GM19043 (cell line): ENCODE data around the gene GLTP.
"Not testable (repeated sequence)": the region's sequence is repeated elsewhere in the genome, so short reads cannot be mapped to it uniquely, and the experiment has no call there.

Experiments used
- ATAC-seq: cut with Tn5 transposase; IDR thresholded peaks from one replicate; pipeline ENCODE4 v1.9.1; 2021; ENCODE audit warnings: low read depth; ENCODE audit not compliant: unreplicated experiment

GLTP gene

DNA sequence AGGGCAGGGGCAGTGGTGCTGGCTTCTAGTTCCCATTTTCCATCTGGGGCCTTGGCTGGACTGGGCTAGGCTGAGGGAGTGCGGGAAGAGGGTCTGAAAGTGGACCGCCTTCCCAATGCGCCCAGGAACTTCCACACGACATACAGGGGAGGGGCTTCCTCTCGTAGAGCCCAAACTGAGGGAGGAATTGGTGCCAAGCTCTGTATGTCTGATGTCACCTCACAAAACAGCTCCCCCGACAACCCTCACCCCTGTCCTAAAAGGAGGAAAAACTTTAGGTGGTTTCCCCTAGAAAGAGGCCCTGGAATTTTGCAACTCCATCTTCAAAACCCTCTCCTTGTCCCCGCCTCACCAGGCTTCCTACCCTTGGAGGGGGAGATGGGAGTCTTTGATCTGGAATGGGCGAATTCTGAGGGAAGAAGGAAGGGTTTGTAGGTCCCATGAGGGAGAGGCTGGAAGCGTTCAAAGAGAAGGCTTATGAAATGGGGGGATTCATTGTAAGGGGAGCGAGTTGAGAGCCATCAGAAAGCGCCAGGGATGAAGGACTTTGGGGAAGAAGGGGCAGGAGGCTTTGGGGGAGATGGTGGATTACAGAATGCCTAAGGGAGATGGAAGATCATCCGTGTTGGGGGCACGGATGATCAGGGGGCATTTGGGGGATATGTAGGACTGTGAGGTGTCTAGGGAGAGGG lies 844 bp downstream of the GLTP start:
- no peak for ATAC-seq

DNA sequence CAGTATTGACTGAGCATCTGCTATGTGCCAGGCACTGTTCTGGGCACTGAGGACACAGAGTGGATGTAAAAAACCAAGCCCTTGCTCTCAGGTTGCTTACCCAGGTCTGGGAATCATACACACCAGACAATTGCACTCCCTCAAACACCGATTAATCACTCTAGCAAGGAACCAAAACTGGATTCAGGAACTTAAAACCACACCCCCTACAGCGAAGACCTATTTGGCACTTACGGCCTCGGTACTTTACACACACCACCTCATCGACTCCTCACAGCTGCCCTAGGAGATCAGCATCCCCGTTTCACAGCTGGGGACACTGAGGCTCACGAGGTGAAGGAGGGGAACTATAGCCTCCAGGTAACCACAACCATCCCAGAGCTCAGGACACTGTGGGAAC lies 1.6 kb downstream of the GLTP start:
- no peak for ATAC-seq

DNA sequence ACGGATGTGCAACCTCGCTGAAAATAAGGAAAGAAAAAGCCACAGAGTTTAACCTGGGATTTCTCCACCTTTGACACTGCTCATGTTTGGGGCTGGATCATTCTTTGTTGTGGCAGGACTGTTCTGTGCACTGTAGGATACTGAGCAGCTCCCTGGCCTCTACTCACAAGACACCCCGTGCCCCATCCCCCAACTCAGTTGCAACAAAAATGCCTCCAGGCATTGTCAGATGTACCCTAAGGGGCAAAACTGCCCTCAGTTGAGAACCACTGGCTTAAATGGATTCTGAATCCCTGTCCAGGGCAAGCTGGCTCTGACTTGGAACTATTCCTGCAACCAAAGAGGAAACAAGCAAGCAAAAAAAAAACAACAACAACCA lies 2.1 kb downstream of the GLTP start:
- no peak for ATAC-seq

DNA sequence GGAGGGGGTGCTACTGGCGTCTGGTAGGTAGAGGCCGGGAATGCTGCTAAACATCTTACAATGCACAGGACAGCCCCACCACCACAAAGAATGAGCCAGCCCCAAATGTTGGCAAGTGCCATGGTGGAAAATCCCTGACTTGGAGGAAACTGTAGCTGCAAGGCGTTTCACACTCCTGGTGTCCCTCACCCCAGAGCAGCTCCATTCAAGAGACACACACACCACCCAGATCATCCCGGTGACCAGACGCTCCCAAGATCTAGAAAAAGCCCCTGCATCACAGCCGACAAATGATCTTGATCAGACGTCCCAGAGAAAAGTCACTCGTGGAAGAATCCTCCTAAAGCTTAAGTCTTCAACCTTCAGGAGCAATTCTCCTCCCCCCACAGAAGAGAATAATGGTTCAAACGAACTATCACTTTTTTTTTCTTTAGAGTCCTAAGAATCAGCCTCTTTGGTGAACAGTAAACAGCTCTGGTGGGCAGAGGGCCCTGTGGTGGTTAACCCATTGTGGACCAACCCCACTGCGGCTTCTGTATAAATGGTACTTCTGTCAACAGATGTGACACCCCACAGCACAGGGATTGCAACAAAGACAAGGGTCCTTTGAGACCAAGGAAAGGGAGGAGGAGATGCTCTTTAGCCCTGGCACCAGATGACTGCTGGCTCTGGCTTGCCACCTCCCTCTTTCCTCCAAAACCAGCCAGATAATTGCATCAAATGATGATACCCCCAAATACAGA lies 2.7 kb downstream of the GLTP start:
- no peak for ATAC-seq

DNA sequence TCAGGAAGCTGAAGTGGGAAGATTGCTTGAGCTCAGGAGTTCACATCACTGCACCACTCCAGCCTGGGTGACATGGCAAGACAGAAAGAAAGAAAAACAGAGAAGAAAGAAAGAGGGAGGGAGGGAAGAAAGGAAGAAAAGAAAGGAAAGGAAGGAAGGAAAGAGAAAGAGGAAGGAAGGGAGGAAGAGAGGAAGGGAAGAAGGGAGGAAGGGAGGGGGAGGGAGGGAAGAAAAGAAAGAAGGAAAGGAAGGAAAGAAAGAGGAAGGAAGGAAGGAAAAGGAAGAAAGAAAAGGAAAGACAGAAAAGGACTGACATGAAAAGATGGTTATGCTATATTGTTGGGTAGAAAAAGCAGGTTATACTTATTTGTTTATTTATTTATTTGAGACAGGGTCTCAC lies 3.9 kb downstream of the GLTP start:
- no peak for ATAC-seq

DNA sequence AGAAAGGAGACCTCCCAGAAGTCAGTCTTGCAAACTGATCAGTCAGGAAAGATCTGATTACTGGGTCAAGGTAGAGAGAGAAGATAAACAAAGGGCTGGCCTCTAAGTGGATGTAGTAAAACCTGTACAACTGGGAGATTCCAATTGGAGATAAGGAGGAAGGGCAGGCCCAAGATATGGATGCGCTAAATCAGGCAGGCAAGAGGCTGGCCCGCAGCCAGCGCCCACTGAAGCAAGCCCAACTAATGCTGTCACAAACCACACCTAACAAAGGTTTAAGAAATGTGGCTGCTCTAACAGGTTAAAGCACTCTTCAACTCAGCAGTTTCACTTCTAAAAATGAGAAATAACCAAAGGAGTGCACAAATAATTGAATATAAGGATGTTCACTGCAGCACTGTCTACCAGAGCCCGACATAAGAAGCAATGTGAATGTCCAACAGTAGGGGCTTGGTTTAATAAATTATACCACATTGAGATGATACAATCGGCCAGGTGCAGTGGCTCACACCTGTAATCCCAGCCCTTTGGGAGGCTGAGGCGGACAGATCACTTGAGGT lies 4.7 kb downstream of the GLTP start:
- ATAC-seq, result no peak

DNA sequence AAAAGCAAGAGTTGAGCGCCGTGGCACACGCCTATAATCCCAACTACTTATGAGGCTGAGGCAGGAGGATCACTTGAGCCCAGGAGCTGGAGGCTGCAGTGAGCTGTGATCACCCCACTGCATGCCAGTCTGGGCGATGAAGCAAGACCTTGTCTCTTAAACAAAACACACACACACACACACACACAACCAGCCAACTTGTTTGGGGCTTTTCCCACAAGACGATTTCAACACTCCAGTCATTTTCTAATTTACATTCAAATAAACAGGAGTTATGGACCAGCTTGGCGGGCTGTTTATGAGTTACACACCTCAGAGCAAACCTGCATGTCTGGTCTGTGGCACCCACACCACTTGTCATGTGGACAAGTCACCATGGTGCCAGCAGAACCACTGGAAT lies 6.7 kb downstream of the GLTP start:
- no peak for ATAC-seq

DNA sequence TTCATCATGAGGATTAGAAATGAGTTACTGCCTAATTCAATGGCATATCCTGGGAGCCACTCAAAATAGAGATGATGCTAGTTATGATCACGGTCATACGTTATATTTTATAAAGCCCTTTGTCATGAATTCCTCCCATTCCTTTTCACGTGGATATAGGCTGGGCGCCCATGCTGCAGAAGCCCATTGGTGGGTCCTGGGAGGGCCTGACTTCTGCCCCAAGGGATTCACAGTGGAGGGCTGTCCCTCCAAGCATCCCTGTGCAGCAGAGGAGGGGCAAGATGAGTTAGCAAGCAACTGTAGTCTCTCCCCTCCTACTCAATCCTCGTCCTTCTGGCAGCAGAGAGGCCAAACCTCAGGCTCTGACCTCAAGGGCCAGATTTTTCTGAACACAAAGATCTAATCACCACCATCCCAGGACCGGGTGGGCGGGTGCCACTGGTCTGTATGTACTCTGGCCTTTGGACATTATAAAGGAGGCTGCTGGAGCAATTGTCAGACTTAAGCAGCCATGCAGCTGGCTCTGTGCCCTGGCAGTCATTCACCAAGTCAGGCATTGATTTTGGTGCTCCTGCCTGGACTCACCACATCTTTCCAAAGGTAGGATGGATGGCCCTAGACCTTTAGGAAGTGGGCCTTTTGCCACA lies 8.6 kb downstream of the GLTP start:
- ATAC-seq, result no peak

DNA sequence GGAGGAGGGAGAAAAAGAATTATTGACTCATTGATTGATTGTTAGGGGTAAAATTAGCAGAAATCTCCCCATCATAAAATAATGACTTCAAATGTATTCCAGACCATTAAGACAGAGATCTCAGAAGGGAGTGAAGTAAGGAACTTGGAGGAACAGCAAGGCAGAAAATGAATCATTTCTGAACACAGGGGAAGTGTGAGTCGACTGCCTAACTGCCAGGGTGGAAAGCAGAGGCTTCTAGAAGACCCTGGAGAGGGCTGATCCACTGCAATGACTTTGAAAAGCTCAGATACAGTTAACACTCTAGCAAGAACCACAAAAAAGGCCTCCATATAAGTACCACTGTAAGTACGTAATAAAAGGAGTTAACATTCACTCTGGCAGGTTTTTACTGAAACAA lies 9.7 kb downstream of the GLTP start:
- no peak for ATAC-seq

DNA sequence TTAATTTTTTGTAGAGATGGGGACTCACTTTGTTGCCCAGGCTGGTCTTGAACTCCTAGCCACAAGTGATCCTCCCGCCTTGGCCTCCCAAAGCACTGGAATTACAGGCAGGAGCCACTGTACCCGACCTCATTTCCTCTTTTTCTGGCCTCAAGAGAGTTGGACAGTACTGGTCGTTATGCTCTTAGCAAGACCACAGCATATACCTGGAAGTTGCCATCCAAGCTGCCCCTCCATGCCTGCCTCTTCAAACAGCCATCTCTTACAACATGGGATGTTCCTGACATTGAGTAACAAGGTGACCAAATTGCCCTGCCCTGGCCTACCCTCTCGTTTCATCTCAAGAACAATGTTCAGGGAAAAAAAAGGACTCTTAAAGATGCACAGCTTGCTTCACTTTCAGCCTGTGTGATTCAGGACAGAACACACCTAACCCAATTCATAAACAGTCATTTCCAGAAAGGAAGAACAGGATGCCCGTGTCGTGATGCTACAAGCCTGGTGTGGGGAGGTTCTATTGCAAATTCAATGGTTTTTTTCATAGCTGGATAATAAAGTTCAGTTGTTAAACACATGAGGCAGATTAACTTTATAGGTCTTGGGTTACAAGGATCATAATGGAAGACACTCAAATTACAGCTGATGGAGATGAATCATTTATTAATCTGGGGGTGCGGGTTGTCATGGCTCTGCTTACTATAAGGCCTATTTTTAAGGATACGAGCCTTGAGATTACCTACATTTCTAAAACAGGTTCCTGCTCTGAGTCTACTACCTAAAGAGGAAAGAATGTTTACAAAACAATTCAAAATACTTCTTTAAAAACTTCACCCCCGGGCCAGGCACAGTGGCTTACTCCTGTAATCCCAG lies 11.9 kb downstream of the GLTP start:
- no peak for ATAC-seq

DNA sequence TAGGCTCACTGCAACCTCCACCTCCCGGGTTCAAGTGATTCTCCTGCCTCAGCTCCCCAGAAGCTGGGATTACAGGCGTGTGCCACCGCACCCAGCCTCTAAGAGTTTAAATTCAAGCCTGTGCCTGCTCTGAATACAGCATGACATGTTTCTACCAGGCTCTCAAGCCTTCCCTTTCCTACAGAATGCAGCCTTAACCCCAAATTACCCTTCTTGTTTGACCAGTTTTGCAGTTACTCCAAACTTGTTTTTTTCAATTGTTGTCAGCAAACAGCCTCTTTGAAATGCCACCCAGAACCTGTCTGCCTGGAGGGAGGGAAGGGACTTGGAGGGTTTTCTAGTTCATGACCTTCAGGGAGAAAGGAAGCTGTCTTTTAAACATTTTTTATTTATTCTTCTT lies 15.4 kb downstream of the GLTP start:
- ATAC-seq, result no peak

DNA sequence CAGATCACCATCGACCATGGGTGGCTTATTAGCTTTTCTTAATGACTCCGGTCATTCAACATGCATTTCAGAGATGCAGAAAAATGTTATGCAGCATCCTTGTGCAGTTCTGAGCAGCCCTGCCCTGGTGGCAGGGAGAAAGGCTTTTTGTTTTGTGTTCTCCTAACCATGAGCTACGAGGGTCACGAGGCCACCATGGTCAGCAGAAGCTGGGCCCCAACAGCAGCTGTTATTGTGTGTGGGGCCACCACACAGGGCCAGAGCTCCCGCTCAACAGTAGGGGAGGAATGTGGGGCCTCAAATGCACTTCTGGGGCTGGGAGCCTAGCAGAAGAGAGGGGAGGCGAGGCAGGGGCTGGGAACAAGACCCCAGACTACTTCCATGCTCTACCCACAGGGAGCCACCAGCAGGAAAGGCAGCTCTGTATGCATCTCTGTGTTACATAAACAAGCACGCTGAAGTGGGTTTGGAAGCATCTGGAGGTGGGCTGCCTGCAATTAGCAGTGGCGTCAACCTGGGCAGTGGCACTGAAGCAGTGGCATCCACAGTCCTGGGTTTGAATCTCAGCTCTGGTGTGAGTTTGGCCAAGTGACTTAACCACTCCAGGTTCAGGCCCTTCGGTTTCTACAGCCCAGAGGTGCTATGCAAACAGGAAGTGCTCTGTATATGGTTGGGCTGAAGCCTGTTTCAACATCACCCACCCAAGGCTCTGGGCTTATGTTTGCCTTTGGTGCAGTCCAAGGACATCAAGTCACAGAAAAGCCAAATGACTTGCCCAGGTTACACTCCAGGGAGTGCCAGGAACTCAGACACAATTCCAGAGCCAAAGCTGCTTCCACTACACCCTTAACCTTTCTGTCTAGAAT lies 16.3 kb downstream of the GLTP start:
- ATAC-seq, result no peak

DNA sequence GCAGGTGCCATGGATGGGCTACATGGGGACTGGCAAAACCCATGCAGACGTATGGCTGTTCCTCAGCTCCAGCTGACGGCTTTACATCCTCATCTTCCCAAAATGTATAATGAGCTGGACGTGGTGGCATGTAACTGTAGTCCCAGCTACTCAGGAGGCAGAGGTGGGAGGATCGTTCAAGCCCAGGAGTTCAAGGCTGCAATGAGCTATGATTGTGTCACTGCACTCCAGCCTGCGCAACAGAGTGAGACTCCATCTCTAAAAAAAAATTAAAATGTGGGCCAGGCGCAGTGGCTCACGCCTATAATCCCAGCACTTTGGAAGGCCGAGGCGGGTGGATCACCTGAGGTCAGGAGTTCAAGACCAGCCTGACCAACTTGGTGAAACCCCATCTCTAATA lies 17.9 kb downstream of the GLTP start:
- ATAC-seq, result not testable (repeated sequence)

DNA sequence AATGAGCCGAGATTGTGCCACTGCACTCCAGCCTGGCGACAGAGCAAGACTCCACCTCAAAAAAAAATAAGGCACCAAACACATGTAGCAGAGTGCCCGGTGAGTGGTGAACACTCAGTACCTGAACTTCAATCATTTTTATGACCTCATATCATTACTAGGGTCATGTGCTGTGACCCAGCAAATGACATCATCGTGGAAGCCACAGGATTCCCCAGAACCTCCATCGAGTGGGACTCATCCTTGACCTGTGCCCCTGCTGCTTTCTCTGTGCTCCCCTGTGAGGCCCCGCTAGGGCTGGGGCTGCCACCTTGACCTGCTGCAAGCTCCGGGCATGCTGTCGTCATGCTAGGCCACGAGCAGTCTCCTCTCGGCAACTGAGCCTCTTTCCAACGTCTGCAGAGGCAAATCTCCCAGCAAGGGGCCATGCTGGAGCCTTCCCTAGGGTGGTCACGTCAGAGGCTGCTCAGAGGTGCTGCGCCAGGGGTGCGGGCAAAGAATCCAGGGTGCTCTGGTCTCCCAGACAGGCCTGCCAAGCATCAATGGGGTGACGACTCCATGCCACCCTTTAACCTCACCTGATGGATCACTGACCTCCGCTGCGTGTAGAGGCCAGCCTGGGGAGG lies 18.5 kb downstream of the GLTP start:
- no peak for ATAC-seq

DNA sequence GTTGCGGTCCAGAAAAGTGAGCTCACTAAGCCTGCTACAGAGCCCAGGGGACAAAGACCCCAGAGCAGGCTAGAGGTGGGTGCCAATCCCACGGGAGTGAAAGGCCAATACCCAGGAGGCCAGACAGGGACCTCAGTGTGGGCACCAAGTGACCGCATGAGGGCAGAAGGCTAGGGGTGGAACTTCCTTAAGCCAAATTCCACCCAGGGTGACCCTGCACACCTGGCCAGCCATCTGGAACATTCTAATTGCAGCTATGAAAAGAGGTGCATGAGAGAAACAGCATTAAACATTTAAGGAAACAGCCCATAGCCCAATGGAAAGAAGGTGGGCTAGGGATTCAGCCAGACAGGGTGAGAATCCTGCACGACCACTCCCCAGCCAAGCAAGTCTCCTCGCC lies 19.4 kb downstream of the GLTP start:
- ATAC-seq, result no peak

DNA sequence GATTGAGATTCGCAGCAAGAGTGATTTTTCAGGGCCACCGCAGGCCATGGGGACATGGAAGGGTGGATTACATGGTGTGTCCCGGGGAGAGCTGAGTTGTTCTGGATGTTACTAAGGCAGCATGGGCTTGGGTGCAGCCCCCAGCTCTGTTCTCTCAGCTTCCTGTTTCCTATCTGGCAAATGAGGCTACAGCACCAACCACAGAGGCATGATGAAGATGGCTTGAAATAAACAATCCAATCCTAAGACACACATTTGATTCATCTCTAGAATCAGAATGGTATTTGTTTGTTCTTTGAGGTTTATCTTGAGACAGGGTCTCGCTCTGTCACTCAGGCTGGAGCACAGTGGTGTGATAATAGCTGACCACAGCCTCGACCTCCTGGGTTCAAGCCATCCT lies 21.6 kb downstream of the GLTP start:
- no peak for ATAC-seq

DNA sequence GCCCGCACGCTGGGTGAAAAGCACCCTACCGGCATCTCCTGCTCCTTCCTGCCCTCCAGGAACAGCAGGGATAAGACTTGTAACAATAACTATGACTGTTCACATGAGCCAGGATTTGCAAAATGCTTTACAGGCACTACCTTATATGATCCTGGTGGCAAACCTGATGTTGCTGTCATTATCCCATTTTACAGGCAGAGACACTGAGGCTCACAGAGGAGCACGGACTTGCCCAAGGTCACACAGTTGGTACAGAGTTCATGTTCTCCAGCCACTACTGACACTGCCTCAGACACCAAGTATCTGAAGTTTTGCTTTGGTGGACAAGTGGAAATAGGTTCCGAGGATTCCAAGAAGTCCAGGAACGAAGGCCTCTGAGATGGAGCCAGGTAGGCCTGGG lies 22.6 kb downstream of the GLTP start:
- no peak for ATAC-seq

DNA sequence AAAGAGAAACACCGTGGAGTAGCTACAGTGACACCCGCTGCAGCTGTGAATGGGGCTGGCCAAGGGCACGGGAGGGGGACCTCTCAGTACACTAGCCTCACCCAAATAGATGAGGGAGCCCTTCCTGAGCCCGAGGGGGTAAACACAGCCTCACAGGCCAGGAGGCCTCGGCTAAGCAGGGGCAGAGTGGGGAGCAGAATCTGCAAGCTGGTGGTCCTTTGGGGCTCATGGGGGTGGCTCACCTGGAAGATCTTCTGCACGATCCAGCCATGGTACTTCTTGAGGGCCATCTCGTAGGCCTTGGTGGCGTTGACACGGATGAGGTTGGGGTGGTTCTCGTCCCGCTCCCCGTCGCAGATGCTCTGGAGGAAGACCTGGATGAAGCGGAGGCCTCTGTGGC lies 25.0 kb downstream of the GLTP start:
- no peak for ATAC-seq

DNA sequence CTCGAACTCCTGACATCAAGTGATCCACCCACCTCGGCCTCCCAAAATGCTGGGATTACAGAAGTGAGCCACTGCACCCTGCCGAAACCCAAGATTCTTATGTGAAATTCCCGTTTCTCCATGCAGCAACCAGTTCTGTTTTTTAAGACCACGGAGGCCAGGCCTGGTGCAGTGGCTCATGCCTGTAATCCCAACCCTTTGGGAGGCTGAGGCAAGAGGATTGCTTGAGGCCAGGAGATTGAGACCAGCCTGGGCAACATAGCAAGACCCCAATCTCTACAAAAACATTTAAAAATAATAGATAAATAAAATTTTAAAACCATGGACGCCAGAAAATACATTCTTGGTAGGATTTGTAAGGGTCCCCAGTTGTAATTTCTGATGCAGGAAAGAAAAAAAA lies 29.8 kb downstream of the GLTP start:
- not testable (repeated sequence) for ATAC-seq
